Muscle layer of colon (tissue), 2 donors: Measurements from ENCODE around the gene IFIT3.
A peak's percentile ranks its signal among the peaks of the same experiment; 100 is the strongest.
"Not testable (repeated sequence)": the region's sequence is repeated elsewhere in the genome, so short reads cannot be mapped to it uniquely, and the experiment has no call there.

ENCODE experiments used
- H3K27ac ChIP-seq: one replicate; pipeline ENCODE4 v1.7.0; 2013; ENCODE audit warnings: low read depth, mild to moderate bottlenecking, low read length, moderate library complexity
- H3K27me3 ChIP-seq, 2 donors: one replicate each; pipeline ENCODE4 v1.7.0; 2013; ENCODE audit warnings: low read length in 2 of 2, mild to moderate bottlenecking in 2 of 2; ENCODE audit not compliant: insufficient read depth in 2 of 2, control insufficient read depth in 1 of 2
- H3K36me3 ChIP-seq: one replicate; pipeline ENCODE4 v1.7.0; 2013; ENCODE audit warnings: mild to moderate bottlenecking, low read length; ENCODE audit not compliant: insufficient read depth
- H3K4me1 ChIP-seq: one replicate; pipeline ENCODE4 v1.7.0; 2013; ENCODE audit warnings: mild to moderate bottlenecking, low read length; ENCODE audit not compliant: insufficient read depth
- H3K4me3 ChIP-seq, 2 donors: one replicate each; pipeline ENCODE4 v1.7.0; 2013; ENCODE audit warnings: low read length in 2 of 2, low read depth in 1 of 2, mild to moderate bottlenecking in 1 of 2, moderate library complexity in 1 of 2
- H3K9ac ChIP-seq: one replicate; pipeline ENCODE4 v1.7.0; 2013; ENCODE audit warnings: low read length
- H3K9me3 ChIP-seq: one replicate; pipeline ENCODE4 v1.7.0; 2013; ENCODE audit warnings: mild to moderate bottlenecking, low read length
- donor health status: abdominal sarcoma.
- donor health status: Adenocarcinoma of cecum.

The IFIT3 gene

DNA sequence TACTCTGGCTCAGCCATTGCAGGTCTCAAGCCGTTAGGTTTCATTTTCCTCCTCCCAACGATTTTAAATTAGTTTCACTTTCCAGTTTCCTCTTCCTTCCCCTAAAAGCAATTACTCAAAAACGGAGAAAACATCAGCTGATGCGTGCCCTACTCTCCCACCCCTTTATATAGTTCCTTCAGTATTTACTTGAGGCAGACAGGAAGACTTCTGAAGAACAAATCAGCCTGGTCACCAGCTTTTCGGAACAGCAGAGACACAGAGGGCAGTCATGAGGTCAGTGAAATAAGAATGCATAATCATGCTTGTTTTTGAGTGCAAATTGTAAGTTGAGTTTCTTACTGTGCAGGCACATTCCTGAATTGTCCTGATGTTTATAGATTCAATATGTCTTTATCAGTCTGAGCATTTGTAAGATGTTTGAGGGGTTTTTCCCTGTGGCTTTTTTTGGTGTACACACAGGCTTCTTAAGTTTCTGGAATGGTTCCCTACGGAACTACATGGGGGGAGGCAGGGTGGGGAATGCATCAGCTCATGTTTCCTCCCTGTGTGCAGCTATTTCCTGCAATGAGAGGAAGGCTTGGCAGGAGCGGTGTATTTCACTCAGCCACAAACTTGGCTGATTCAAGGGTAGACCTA is at the start of gene IFIT3:
Gene IFIT3 (plus strand): TSS at position 195 of the 639 bp plus-strand sequence. CDS start 77 bp downstream, at position 272.
- Histone ChIP-seq H3K4me1 (peaks cover 37% of the 10 kb centered on the region), H3K27ac (peak within 1 kb of the TSS; percentile 88), H3K4me3 (peak within 1 kb of the TSS; percentile 24 to 85)

GRCh38 chr10:89278034-89278535 is 49.7 kb upstream of the IFIT3 start:
- Histone ChIP-seq H3K4me1 (peaks cover 25% of the 10 kb centered on the region), H3K9ac (no peak overlapping the region), H3K4me3 (no peak overlapping the region), H3K27ac (peak overlapping the region; percentile 45), H3K9me3 (no peaks in the 10 kb centered on the region), H3K27me3 (no peaks in the 10 kb centered on the region), H3K36me3 (no peaks in the 10 kb centered on the region)

More for the DNA sequence above, at the start of gene IFIT3:
- no peaks in the 10 kb centered on the region for H3K36me3 ChIP-seq
- no peaks in the 10 kb centered on the region for H3K9me3 ChIP-seq
- H3K27me3 ChIP-seq: no peaks in the 10 kb centered on the region
- H3K9ac ChIP-seq: peak within 1 kb of the TSS; percentile 47

GRCh38 chr10:89278900-89279392 is 48.9 kb upstream of the IFIT3 start:
- Histone ChIP-seq H3K4me1 (peaks cover 34% of the 10 kb centered on the region), H3K9ac (no peak overlapping the region), H3K36me3 (no peaks in the 10 kb centered on the region), H3K9me3 (no peaks in the 10 kb centered on the region), H3K4me3 (no peak overlapping the region), H3K27ac (no peak overlapping the region), H3K27me3 (no peaks in the 10 kb centered on the region)

DNA sequence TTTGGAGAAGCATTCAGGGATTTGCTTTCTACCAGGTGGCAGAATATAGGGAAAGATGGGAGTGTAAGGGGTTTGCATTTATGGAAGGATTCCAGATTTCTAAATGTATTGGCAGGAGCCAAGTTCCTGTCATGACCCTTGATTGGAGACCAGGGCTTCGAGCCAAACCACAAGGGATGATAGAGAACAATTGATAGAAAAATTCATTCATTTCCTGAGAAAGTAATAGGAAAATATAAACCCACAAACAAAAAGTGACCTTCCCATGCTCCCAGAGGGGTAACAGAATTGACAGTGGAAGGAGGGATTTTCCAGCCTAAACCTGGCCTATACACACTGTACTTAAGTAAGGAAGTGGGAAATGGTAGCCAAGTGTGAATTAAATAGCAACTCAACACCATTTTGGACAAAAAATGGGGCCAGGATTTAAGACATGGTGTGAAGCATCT is 48.4 kb upstream of the IFIT3 start:
- no peaks in the 10 kb centered on the region for H3K36me3 ChIP-seq
- no peaks in the 10 kb centered on the region for H3K27me3 ChIP-seq
- H3K4me3 ChIP-seq: no peak overlapping the region
- H3K9me3 ChIP-seq: no peaks in the 10 kb centered on the region
- peaks cover 39% of the 10 kb centered on the region for H3K4me1 ChIP-seq
- H3K9ac ChIP-seq: no peak overlapping the region
- no peak overlapping the region for H3K27ac ChIP-seq

- Histone ChIP-seq H3K4me3 (no peak overlapping the region), H3K4me1 (peaks cover 41% of the 10 kb centered on the region), H3K9me3 (no peaks in the 10 kb centered on the region), H3K27ac (no peak overlapping the region), H3K9ac (no peak overlapping the region), H3K27me3 (no peaks in the 10 kb centered on the region), H3K36me3 (no peaks in the 10 kb centered on the region)
Measured at GRCh38 chr10:89280508-89280907, 47.3 kb upstream of the IFIT3 start.

DNA sequence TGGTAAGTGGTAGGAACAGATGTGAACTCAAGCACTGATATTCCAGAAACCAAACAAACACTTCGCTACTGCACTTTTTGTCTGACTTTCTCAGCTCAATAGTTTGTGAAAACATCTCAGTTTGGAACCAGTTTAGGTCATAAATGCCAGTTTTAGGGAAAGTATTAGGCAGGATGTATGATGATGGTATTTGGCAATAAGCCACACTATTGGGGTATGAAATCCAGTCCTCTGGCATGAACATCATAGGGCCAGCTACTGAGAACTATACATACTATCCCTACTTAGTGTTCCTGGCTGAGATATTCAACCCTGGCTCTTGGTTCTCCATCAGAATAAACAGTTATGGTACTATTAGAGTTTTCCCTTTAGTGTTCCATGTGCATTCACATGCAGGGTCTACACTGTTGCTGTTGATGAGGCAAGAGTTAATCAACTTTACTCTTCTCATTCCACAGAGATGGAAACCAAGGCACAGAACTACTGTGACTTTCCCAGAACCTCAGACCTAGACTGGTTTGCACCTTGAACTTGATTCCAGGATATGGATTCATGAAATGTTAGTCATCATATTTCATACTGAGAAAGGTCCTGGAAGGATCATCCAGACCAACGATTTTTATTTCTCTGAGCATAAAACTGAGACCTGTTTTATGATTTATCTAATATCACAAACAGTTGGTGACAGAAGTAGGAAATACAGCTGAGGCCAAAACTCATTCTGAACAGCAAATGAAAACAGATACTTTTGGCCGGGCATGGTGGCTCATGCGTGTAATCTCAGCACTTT is 46.0 kb upstream of the IFIT3 start:
- no peak overlapping the region for H3K4me3 ChIP-seq
- H3K27ac ChIP-seq: no peak overlapping the region
- H3K9me3 ChIP-seq: no peaks in the 10 kb centered on the region
- no peaks in the 10 kb centered on the region for H3K27me3 ChIP-seq
- no peaks in the 10 kb centered on the region for H3K36me3 ChIP-seq
- H3K9ac ChIP-seq: no peak overlapping the region
- H3K4me1 ChIP-seq: peaks cover 41% of the 10 kb centered on the region

GRCh38 chr10:89283025-89283935 is 44.5 kb upstream of the IFIT3 start:
- no peaks in the 10 kb centered on the region for H3K36me3 ChIP-seq
- no peak overlapping the region for H3K9ac ChIP-seq
- H3K27ac ChIP-seq: peak overlapping the region; percentile 4
- peaks cover 31% of the 10 kb centered on the region for H3K4me1 ChIP-seq
- H3K27me3 ChIP-seq: no peaks in the 10 kb centered on the region
- no peaks in the 10 kb centered on the region for H3K9me3 ChIP-seq
- H3K4me3 ChIP-seq: peak overlapping the region in 1 of 2 donors; percentile 32

- H3K9ac ChIP-seq: no peak overlapping the region
Measured at GRCh38 chr10:89283936-89284475, 43.8 kb upstream of the IFIT3 start.

GRCh38 chr10:89284711-89285110 is 43.1 kb upstream of the IFIT3 start:
- not testable (repeated sequence) for H3K4me3 ChIP-seq, H3K9me3 ChIP-seq, H3K27me3 ChIP-seq, H3K9ac ChIP-seq, H3K36me3 ChIP-seq
- peaks cover 22% of the 10 kb centered on the region for H3K4me1 ChIP-seq
- H3K27ac ChIP-seq: peak overlapping the region; percentile 4

More at GRCh38 chr10:89283936-89284475, 43.8 kb upstream of the IFIT3 start:
- Histone ChIP-seq H3K9me3 (no peaks in the 10 kb centered on the region), H3K4me1 (peaks cover 28% of the 10 kb centered on the region), H3K27me3 (no peaks in the 10 kb centered on the region), H3K36me3 (no peaks in the 10 kb centered on the region), H3K27ac (peak overlapping the region; percentile 4), H3K4me3 (peak overlapping the region in 1 of 2 donors; percentile 32)

GRCh38 chr10:89285303-89285702 is 42.5 kb upstream of the IFIT3 start:
- H3K4me1 ChIP-seq: peaks cover 22% of the 10 kb centered on the region
- not testable (repeated sequence) for H3K27me3 ChIP-seq, H3K36me3 ChIP-seq, H3K9me3 ChIP-seq, H3K9ac ChIP-seq, H3K4me3 ChIP-seq, H3K27ac ChIP-seq
